Natural killer cell (primary cell): ENCODE results near the gene LAMA4. TPM values are rescaled to one million over a fixed set of nuclear protein-coding genes. Genes with fewer than 3 reads are reported as not detected.

ENCODE experiments used
- ATAC-seq, 3 donors: fragments of 150-1000 bp in 2 of 3; fragments of 200-7000 bp in 1 of 3; cut with Tn5 transposase; 1 replicate in 1 of 3; 2 replicates in 2 of 3; pipeline ENCODE4 v1.10.0; 2021; ENCODE audit warnings: mild to moderate bottlenecking in 2 of 3, moderate library complexity in 2 of 3
- DNase-seq, 2 donors: peaks; one replicate each; pipeline versions ENCODE4 v3.0.0 to v3.0.0-alpha.2; 2013 to 2021; ENCODE audit warnings: mixed read lengths in 1 of 2
- H3K27ac ChIP-seq: one replicate; pipeline ENCODE4 v1.5.1; 2013; ENCODE audit warnings: mild to moderate bottlenecking, low read length
- H3K27me3 ChIP-seq: one replicate; pipeline ENCODE4 v1.6.1; 2013; ENCODE audit warnings: low read length; ENCODE audit not compliant: control insufficient read depth, insufficient read depth
- H3K36me3 ChIP-seq: one replicate; pipeline ENCODE4 v1.6.1; 2013; ENCODE audit warnings: low read length; ENCODE audit not compliant: control insufficient read depth, insufficient read depth
- H3K4me1 ChIP-seq: one replicate; pipeline ENCODE4 v1.6.1; 2013; ENCODE audit warnings: low read length; ENCODE audit not compliant: control insufficient read depth, insufficient read depth
- H3K4me3 ChIP-seq: one replicate; pipeline ENCODE4 v1.5.1; 2013; ENCODE audit warnings: low read length
- H3K9me3 ChIP-seq: one replicate; pipeline ENCODE4 v1.6.1; 2013; ENCODE audit warnings: low read length; ENCODE audit not compliant: control insufficient read depth, insufficient read depth
- H3K27ac Mint-ChIP-seq, 2 donors: one replicate each; pipeline ENCODE4 v1.8.0; 2022; ENCODE audit warnings: mild to moderate bottlenecking in 2 of 2, mixed read lengths in 2 of 2, moderate library complexity in 1 of 2
- H3K27me3 Mint-ChIP-seq, 2 donors: one replicate each; pipeline ENCODE4 v1.8.0; 2022; ENCODE audit warnings: low read depth in 2 of 2, mixed read lengths in 2 of 2
- H3K36me3 Mint-ChIP-seq: one replicate; pipeline ENCODE4 v1.8.0; 2022; ENCODE audit warnings: mixed read lengths
- H3K4me1 Mint-ChIP-seq, 2 donors: one replicate each; pipeline ENCODE4 v1.8.0; 2022; ENCODE audit warnings: mixed read lengths in 2 of 2
- H3K4me3 Mint-ChIP-seq: one replicate; pipeline ENCODE4 v1.8.0; 2022; ENCODE audit warnings: mild to moderate bottlenecking, moderate library complexity, mixed read lengths
- H3K9me3 Mint-ChIP-seq, 2 donors: one replicate each; pipeline ENCODE4 v1.8.0; 2022; ENCODE audit warnings: mixed read lengths in 2 of 2
- CTCF ChIP-seq: fragments of 200-600 bp; IDR thresholded peaks from one replicate; pipeline ENCODE4 v1.8.0; 2022; ENCODE audit warnings: antibody characterized with exemption
- WGBS: methylation state at CpG from one replicate; pipeline ENCODE4 v1.1.7; 2013; ENCODE audit warnings: missing lambda C conversion rate; ENCODE audit not compliant: insufficient coverage; 5-methylcytosine and 5-hydroxymethylcytosine counted together
- intact Hi-C: fragments of 100-400 bp; cut with micrococcal nuclease; formaldehyde crosslinking; loops from one replicate; pipeline ENCODE4 v1.14.2; 2022
- total RNA-seq, 4 donors: library from RNA; stranded (reverse); fragments of 120-200 nt in 1 of 4; gene quantifications; one replicate each; pipeline versions ENCODE4 v1.2.3 to v1.2.4, GENCODE V29; 2013 to 2022

The LAMA4 gene
- total RNA-seq, 3 donors from 2014 or later (not counting 1 experiment from before 2014, with no cell fraction given): not detected

GRCh38 chr6:112128208-112128607 is 126.2 kb downstream of the LAMA4 start:
- WGBS: 93% methylated on average over 5 of the region's 5 CpGs
- H3K27ac Mint-ChIP-seq: no peak overlapping the region

GRCh38 chr6:112123982-112124381 is 130.4 kb downstream of the LAMA4 start:
- intact Hi-C loops: no loop called here
- H3K36me3 ChIP-seq: no peaks in the 10 kb centered on the region
- no peaks in the 10 kb centered on the region for H3K9me3 Mint-ChIP-seq
- DNase-seq: no peak
- no peak overlapping the region for H3K4me3 ChIP-seq
- no peaks in the 10 kb centered on the region for H3K9me3 ChIP-seq
- H3K27ac ChIP-seq: no peak overlapping the region
- TF ChIP-seq CTCF: no peak
- WGBS: 93% methylated on average over 1 of the region's 1 CpG
- ATAC-seq: no peak
- no peaks in the 10 kb centered on the region for H3K36me3 Mint-ChIP-seq
- no peaks in the 10 kb centered on the region for H3K27me3 ChIP-seq
- no peak overlapping the region for H3K4me3 Mint-ChIP-seq
- no peaks in the 10 kb centered on the region for H3K4me1 Mint-ChIP-seq
- no peaks in the 10 kb centered on the region for H3K4me1 ChIP-seq
- no peak overlapping the region for H3K27ac Mint-ChIP-seq
- H3K27me3 Mint-ChIP-seq: peaks cover 30 to 43% of the 10 kb centered on the region in 2 donors

More at GRCh38 chr6:112128208-112128607, 126.2 kb downstream of the LAMA4 start:
- no peaks in the 10 kb centered on the region for H3K9me3 Mint-ChIP-seq
- no peak for TF ChIP-seq CTCF
- H3K4me3 ChIP-seq: no peak overlapping the region
- peaks cover 4% of the 10 kb centered on the region for H3K27me3 ChIP-seq
- no peaks in the 10 kb centered on the region for H3K4me1 ChIP-seq
- ATAC-seq: no peak
- H3K4me3 Mint-ChIP-seq: no peak overlapping the region
- H3K27me3 Mint-ChIP-seq: peaks cover 24 to 36% of the 10 kb centered on the region in 2 donors
- intact Hi-C loops: no loop called here
- no peaks in the 10 kb centered on the region for H3K9me3 ChIP-seq
- no peak for DNase-seq
- no peaks in the 10 kb centered on the region for H3K36me3 Mint-ChIP-seq
- H3K27ac ChIP-seq: no peak overlapping the region
- no peaks in the 10 kb centered on the region for H3K4me1 Mint-ChIP-seq
- no peaks in the 10 kb centered on the region for H3K36me3 ChIP-seq

GRCh38 chr6:112122756-112123155 is 131.6 kb downstream of the LAMA4 start:
- TF ChIP-seq CTCF: no peak
- H3K27ac Mint-ChIP-seq: no peak overlapping the region
- Histone ChIP-seq H3K4me3 (no peak overlapping the region), H3K27me3 (no peaks in the 10 kb centered on the region), H3K27ac (no peak overlapping the region), H3K9me3 (no peaks in the 10 kb centered on the region), H3K36me3 (no peaks in the 10 kb centered on the region), H3K4me1 (no peaks in the 10 kb centered on the region)
- no peaks in the 10 kb centered on the region for H3K9me3 Mint-ChIP-seq
- H3K36me3 Mint-ChIP-seq: no peaks in the 10 kb centered on the region
- no peaks in the 10 kb centered on the region for H3K4me1 Mint-ChIP-seq
- H3K27me3 Mint-ChIP-seq: peaks cover 26 to 39% of the 10 kb centered on the region in 2 donors
- no peak overlapping the region for H3K4me3 Mint-ChIP-seq
- 12% methylated on average over 1 of the region's 2 CpGs for WGBS
- intact Hi-C loops: no loop called here
- no peak for ATAC-seq
- DNase-seq: no peak

GRCh38 chr6:112118034-112118433 is 136.3 kb downstream of the LAMA4 start:
- Mint-ChIP-seq H3K9me3 (no peaks in the 10 kb centered on the region), H3K4me3 (no peak overlapping the region)
- intact Hi-C loops: no loop called here

More at GRCh38 chr6:112118034-112118433, 136.3 kb downstream of the LAMA4 start:
- H3K27me3 Mint-ChIP-seq: peaks cover 21 to 44% of the 10 kb centered on the region in 2 donors
- H3K27ac ChIP-seq: no peak overlapping the region
- no peaks in the 10 kb centered on the region for H3K4me1 Mint-ChIP-seq
- no peaks in the 10 kb centered on the region for H3K4me1 ChIP-seq
- H3K36me3 ChIP-seq: no peaks in the 10 kb centered on the region
- ATAC-seq (no peak), DNase-seq (no peak)
- TF ChIP-seq CTCF: no peak
- H3K4me3 ChIP-seq: no peak overlapping the region
- no peaks in the 10 kb centered on the region for H3K36me3 Mint-ChIP-seq
- H3K9me3 ChIP-seq: no peaks in the 10 kb centered on the region
- no peak overlapping the region for H3K27ac Mint-ChIP-seq
- H3K27me3 ChIP-seq: no peaks in the 10 kb centered on the region
